CD4-positive, CD25-positive, alpha-beta regulatory T cell (primary cell): ENCODE results near the gene UBE2U. TPM values are rescaled to one million over a fixed set of nuclear protein-coding genes. Genes with fewer than 3 reads are reported as not detected.
"Not testable (repeated sequence)": the region's sequence is repeated elsewhere in the genome, so short reads cannot be mapped to it uniquely, and the experiment has no call there.

Experiments used
- ATAC-seq, 2 donors: fragments of 150-1000 bp; cut with Tn5 transposase; one replicate each; pipeline ENCODE4 v1.10.0; 2021; ENCODE audit warnings: low read depth in 2 of 2, moderate number of reproducible peaks in 2 of 2, moderate library complexity in 1 of 2
- DNase-seq, 3 donors: peaks; one replicate each; pipeline versions ENCODE4 v3.0.0 to v3.0.0-alpha.2; 2012 to 2022; ENCODE audit warnings: mixed read lengths in 1 of 3
- H3K27ac ChIP-seq: one replicate; pipeline ENCODE4 v1.7.0; 2013; ENCODE audit warnings: mild to moderate bottlenecking, low read length; ENCODE audit not compliant: insufficient read depth, poor library complexity, severe bottlenecking
- H3K27me3 ChIP-seq: one replicate; pipeline ENCODE4 v1.7.0; 2013; ENCODE audit warnings: low read length; ENCODE audit not compliant: control insufficient read depth, insufficient read depth
- H3K36me3 ChIP-seq: one replicate; pipeline ENCODE4 v1.7.0; 2013; ENCODE audit warnings: mild to moderate bottlenecking, low read length, moderate library complexity; ENCODE audit not compliant: control insufficient read depth, insufficient read depth
- H3K4me1 ChIP-seq: 2 replicates; pipeline ENCODE4 v1.7.0; 2013; ENCODE audit warnings: mild to moderate bottlenecking, low read length; ENCODE audit not compliant: insufficient read depth, control insufficient read depth, poor library complexity, severe bottlenecking
- H3K4me3 ChIP-seq: one replicate; pipeline ENCODE4 v1.7.0; 2013; ENCODE audit warnings: low read depth, mild to moderate bottlenecking, low read length, moderate library complexity
- H3K9me3 ChIP-seq, 2 experiments: 1 replicate in 1 of 2; 2 replicates in 1 of 2; pipeline ENCODE4 v1.7.0; 2013; ENCODE audit warnings: low read length in 2 of 2, mild to moderate bottlenecking in 1 of 2, moderate library complexity in 1 of 2; ENCODE audit not compliant: control insufficient read depth in 2 of 2
- H3K27ac Mint-ChIP-seq, 3 donors: one replicate each; pipeline ENCODE4 v1.8.0; 2020 to 2022; ENCODE audit warnings: mild to moderate bottlenecking in 3 of 3, mixed read lengths in 3 of 3, moderate library complexity in 2 of 3
- H3K27me3 Mint-ChIP-seq: one replicate; pipeline ENCODE4 v1.8.0; 2022; ENCODE audit warnings: mild to moderate bottlenecking, mixed read lengths
- H3K36me3 Mint-ChIP-seq: one replicate; pipeline ENCODE4 v1.8.0; 2020; ENCODE audit warnings: mixed read lengths
- H3K4me1 Mint-ChIP-seq, 4 donors: one replicate each; pipeline ENCODE4 v1.8.0; 2020 to 2022; ENCODE audit warnings: mixed read lengths in 4 of 4, mild to moderate bottlenecking in 1 of 4
- H3K4me3 Mint-ChIP-seq, 4 donors: one replicate each; pipeline ENCODE4 v1.8.0; 2020 to 2022; ENCODE audit warnings: mild to moderate bottlenecking in 4 of 4, mixed read lengths in 4 of 4, moderate library complexity in 3 of 4
- H3K9me3 Mint-ChIP-seq, 7 donors: one replicate each; pipeline ENCODE4 v1.8.0; 2020 to 2022; ENCODE audit warnings: mixed read lengths in 7 of 7, mild to moderate bottlenecking in 3 of 7, moderate library complexity in 2 of 7
- polyA plus RNA-seq, 4 donors: library from polyadenylated mRNA; unstranded; fragments of 300-500 nt; fragmentation: Illumina TruSeq; gene quantifications; one replicate each; pipeline ENCODE4 v1.2.3, GENCODE V29; 2021
- total RNA-seq: library from RNA; stranded (reverse); gene quantifications from one replicate; pipeline ENCODE4 v1.2.3, GENCODE V29; 2022

The UBE2U gene
- total and polyA plus RNA-seq, 5 donors from 2014 or later, result not detected

GRCh38 chr1:64241069-64241468 is 37.6 kb downstream of the UBE2U start:
- no peak overlapping the region for H3K27ac Mint-ChIP-seq
- no peak for DNase-seq
- Histone ChIP-seq H3K4me3 (no peak overlapping the region), H3K27me3 (peaks cover 2% of the 10 kb centered on the region), H3K27ac (no peak overlapping the region), H3K9me3 (no peaks in the 10 kb centered on the region), H3K36me3 (no peaks in the 10 kb centered on the region), H3K4me1 (peaks cover 4% of the 10 kb centered on the region)
- no peaks in the 10 kb centered on the region for H3K9me3 Mint-ChIP-seq
- peaks cover 10% of the 10 kb centered on the region for H3K27me3 Mint-ChIP-seq
- H3K4me1 Mint-ChIP-seq, result peaks cover 4 to 30% (median 11%) of the 10 kb centered on the region in 4 donors
- no peaks in the 10 kb centered on the region for H3K36me3 Mint-ChIP-seq
- no peak overlapping the region for H3K4me3 Mint-ChIP-seq
- ATAC-seq, result no peak

DNA sequence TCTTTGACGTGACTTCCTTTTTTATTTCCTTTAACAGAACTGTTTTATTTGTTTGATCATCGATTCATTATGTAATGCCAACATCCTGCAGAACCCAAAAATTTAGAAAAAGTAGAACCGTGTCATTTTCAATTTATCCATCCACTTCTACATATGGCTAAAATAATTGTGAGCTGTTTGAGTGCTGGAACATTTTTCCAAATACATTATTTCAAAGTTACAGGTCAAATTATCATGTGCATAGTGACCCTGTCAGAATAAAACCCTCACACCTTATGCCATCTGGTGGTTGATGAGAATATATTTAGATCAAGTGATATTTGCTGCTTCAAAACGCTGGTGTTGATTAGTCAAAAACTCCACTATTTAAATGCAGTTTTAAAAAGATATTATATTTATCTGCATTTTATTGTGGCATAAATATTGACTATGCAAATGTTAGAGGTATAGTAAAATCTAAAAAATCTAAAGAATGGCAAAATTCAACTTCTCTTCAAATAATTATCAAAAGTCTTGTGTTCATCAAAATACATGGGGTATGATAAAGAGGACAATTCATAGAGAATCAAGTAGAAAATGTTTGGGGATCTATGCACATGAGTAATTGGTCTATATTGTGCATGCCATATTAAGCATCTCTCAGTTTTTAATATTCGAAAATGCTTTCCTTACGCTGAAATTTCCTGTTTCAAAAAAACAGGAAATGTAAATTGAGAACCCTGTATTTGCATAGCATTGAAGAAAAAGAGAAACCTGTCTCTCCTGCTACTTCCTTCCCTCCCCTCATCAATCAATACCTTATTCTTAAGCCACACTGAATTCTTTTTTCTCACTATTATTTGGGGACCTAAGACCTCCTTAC is 39.7 kb downstream of the UBE2U start:
- no peak for ATAC-seq
- Histone ChIP-seq H3K4me3 (peak overlapping the region; percentile 65), H3K9me3 (no peaks in the 10 kb centered on the region), H3K36me3 (no peaks in the 10 kb centered on the region), H3K27ac (no peak overlapping the region), H3K27me3 (peaks cover 2% of the 10 kb centered on the region), H3K4me1 (peaks cover 4% of the 10 kb centered on the region)
- H3K27ac Mint-ChIP-seq, result peak overlapping the region; percentile 11 to 68 (median 49)
- peak in 2 of 3 donors; percentile 25 to 28 for DNase-seq
- peak overlapping the region in 3 of 4 donors; percentile 35 to 86 (median 79) for H3K4me3 Mint-ChIP-seq
- no peaks in the 10 kb centered on the region for H3K9me3 Mint-ChIP-seq
- peaks cover 4 to 31% (median 11%) of the 10 kb centered on the region in 4 donors for H3K4me1 Mint-ChIP-seq
- H3K27me3 Mint-ChIP-seq, result peaks cover 10% of the 10 kb centered on the region
- H3K36me3 Mint-ChIP-seq, result no peaks in the 10 kb centered on the region

GRCh38 chr1:64243757-64244080 is 40.3 kb downstream of the UBE2U start:
- Histone ChIP-seq H3K9me3 (no peaks in the 10 kb centered on the region), H3K4me3 (peak overlapping the region; percentile 65), H3K36me3 (no peaks in the 10 kb centered on the region), H3K27me3 (peaks cover 2% of the 10 kb centered on the region), H3K27ac (no peak overlapping the region), H3K4me1 (peaks cover 4% of the 10 kb centered on the region)
- Mint-ChIP-seq H3K36me3 (no peaks in the 10 kb centered on the region), H3K27me3 (peaks cover 11% of the 10 kb centered on the region), H3K4me3 (peak overlapping the region in 2 of 4 donors; percentile 79 to 86), H3K9me3 (no peaks in the 10 kb centered on the region), H3K4me1 (peaks cover 4 to 31% (median 11%) of the 10 kb centered on the region in 4 donors), H3K27ac (peak overlapping the region; percentile 11 to 68 (median 49))
- ATAC-seq (no peak), DNase-seq (no peak)

- H3K4me1 Mint-ChIP-seq, result peaks cover 4 to 31% (median 11%) of the 10 kb centered on the region in 4 donors
- ATAC-seq, result peak; percentile 40 to 46
- no peaks in the 10 kb centered on the region for H3K36me3 ChIP-seq
- peaks cover 8% of the 10 kb centered on the region for H3K27me3 Mint-ChIP-seq
- peak overlapping the region; percentile 16 for H3K4me3 ChIP-seq
- no peak overlapping the region for H3K27ac ChIP-seq
- peaks cover 4% of the 10 kb centered on the region for H3K4me1 ChIP-seq
- H3K36me3 Mint-ChIP-seq, result no peaks in the 10 kb centered on the region
- no peaks in the 10 kb centered on the region for H3K9me3 Mint-ChIP-seq
- H3K4me3 Mint-ChIP-seq, result peak overlapping the region in 2 of 4 donors; percentile 48 to 64
- H3K27ac Mint-ChIP-seq, result peak overlapping the region; percentile 46 to 62 (median 47)
- peak in 1 of 3 donors; percentile 23 for DNase-seq
- no peaks in the 10 kb centered on the region for H3K9me3 ChIP-seq
- H3K27me3 ChIP-seq, result peaks cover 2% of the 10 kb centered on the region
These were observed 42.1 kb downstream of the UBE2U start for GRCh38 chr1:64245495-64245894.

DNA sequence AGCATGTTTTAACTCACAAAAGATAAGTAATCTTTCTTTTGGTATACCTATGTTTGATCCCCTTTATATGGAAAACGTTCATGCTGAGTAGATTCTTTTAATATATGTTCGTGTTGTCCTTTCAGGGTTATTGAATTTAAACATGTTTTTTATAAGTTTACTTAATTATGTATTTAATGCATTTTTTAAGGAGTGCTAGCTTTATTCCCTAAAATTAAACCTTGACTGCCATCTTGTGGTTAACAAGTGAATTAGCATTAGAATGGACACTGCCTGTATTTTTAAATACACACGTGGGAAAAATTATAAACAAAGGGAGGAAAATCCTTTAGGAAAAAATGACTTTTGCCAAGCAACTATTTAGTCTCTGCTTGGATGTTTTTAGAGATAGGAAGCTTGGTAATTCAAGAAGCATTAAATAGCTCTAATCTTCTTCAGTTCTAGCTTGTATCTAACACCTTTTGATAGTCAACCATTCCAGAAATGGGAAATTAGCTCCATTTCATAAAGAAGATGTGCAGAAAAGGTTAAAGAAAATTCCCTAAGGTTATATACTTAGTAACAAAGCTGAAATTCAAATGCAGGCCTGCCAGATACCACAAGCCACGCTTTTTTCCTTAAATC is 43.0 kb downstream of the UBE2U start:
- Histone ChIP-seq H3K27me3 (peaks cover 2% of the 10 kb centered on the region), H3K4me3 (no peak overlapping the region), H3K4me1 (peaks cover 4% of the 10 kb centered on the region), H3K36me3 (no peaks in the 10 kb centered on the region), H3K27ac (no peak overlapping the region), H3K9me3 (no peaks in the 10 kb centered on the region)
- Mint-ChIP-seq H3K27ac (no peak overlapping the region), H3K9me3 (no peaks in the 10 kb centered on the region), H3K4me1 (peaks cover 4 to 31% (median 11%) of the 10 kb centered on the region in 4 donors), H3K27me3 (peaks cover 8% of the 10 kb centered on the region), H3K4me3 (no peak overlapping the region), H3K36me3 (no peaks in the 10 kb centered on the region)
- DNase-seq, result peak in 2 of 3 donors; percentile 30 to 51
- ATAC-seq, result no peak

DNA sequence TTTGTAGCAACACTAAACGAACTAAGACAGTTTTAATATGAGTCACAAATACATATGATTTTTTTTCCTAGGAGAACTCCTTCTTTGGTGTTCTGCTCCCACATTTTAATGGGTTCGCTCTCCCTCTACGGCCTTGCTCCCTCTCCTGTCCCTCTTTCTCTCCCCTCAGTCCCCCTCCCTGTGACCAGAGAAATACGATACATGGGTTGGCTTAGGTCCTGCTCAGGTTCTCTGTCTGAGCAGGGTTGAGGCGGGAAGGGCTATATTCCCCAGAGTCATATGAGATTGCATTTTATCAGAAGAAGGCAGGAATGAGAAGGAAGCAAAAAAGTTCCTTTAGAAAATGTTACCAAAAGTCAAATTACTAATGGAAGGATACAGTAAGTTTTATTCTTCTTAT is 44.6 kb downstream of the UBE2U start:
- peaks cover 0 to 3% (median 0%) of the 10 kb centered on the region in 7 donors for H3K9me3 Mint-ChIP-seq
- H3K9me3 ChIP-seq, result no peaks in the 10 kb centered on the region
- H3K27ac Mint-ChIP-seq, result no peak overlapping the region
- no peak overlapping the region for H3K27ac ChIP-seq
- H3K36me3 ChIP-seq, result no peaks in the 10 kb centered on the region
- H3K27me3 Mint-ChIP-seq, result peaks cover 12% of the 10 kb centered on the region
- DNase-seq, result no peak
- ATAC-seq, result no peak
- H3K4me3 Mint-ChIP-seq, result no peak overlapping the region
- H3K27me3 ChIP-seq, result peaks cover 2% of the 10 kb centered on the region
- no peaks in the 10 kb centered on the region for H3K36me3 Mint-ChIP-seq
- peaks cover 4 to 27% (median 10%) of the 10 kb centered on the region in 4 donors for H3K4me1 Mint-ChIP-seq
- no peak overlapping the region for H3K4me3 ChIP-seq
- H3K4me1 ChIP-seq, result peaks cover 4% of the 10 kb centered on the region

GRCh38 chr1:64250472-64250871 is 47.0 kb downstream of the UBE2U start:
- DNase-seq, ATAC-seq: not testable (repeated sequence)

More at GRCh38 chr1:64250472-64250871, 47.0 kb downstream of the UBE2U start:
- H3K27me3 ChIP-seq, H3K9me3 Mint-ChIP-seq, H3K27ac ChIP-seq, H3K9me3 ChIP-seq, H3K4me1 Mint-ChIP-seq, H3K4me3 Mint-ChIP-seq, H3K36me3 Mint-ChIP-seq, H3K4me3 ChIP-seq, H3K27ac Mint-ChIP-seq, H3K36me3 ChIP-seq, H3K4me1 ChIP-seq: not testable (repeated sequence)
- peaks cover 12% of the 10 kb centered on the region for H3K27me3 Mint-ChIP-seq
